Astrocyte (in vitro differentiated cells and primary cell): Measurements from ENCODE around the gene PTGS2. TPM values are rescaled to one million over a fixed set of nuclear protein-coding genes. Genes with fewer than 3 reads are reported as not detected.
A peak's percentile ranks its signal among the peaks of the same experiment; 100 is the strongest.

ENCODE experiments used
- DNase-seq: peaks from one replicate; pipeline ENCODE4 v3.0.0-alpha.2; 2010; ENCODE audit warnings: low read depth
- FAIRE-seq: peaks from 2 replicates; lab custom pipeline; 2011; peaks lifted over from hg19 to GRCh38; lab: Jason Lieb, UNC
- H2AFZ ChIP-seq: 2 replicates; pipeline ENCODE4 v1.6.0; 2012; ENCODE audit warnings: low read depth, low read length, inconsistent platforms
- H3K27ac ChIP-seq: 2 replicates; pipeline ENCODE4 v1.5.1; 2011; ENCODE audit warnings: low read depth, low read length, inconsistent platforms
- H3K27me3 ChIP-seq: 2 replicates; pipeline ENCODE4 v1.6.0; 2011; ENCODE audit warnings: low read length, inconsistent platforms; ENCODE audit not compliant: insufficient read depth
- H3K36me3 ChIP-seq: 2 replicates; pipeline ENCODE4 v1.5.1; 2011; ENCODE audit warnings: low read length, inconsistent platforms; ENCODE audit not compliant: insufficient read depth
- H3K4me1 ChIP-seq: 2 replicates; pipeline ENCODE4 v1.5.1; 2011; ENCODE audit warnings: low read length, inconsistent platforms; ENCODE audit not compliant: insufficient read depth
- H3K4me2 ChIP-seq: 2 replicates; pipeline ENCODE4 v1.6.0; 2012; ENCODE audit warnings: low read length, inconsistent platforms
- H3K4me3 ChIP-seq: 2 replicates; pipeline ENCODE4 v1.5.1; 2011; ENCODE audit warnings: low read depth, mild to moderate bottlenecking, low read length, inconsistent platforms; ENCODE audit not compliant: insufficient read depth
- H3K79me2 ChIP-seq: 2 replicates; pipeline ENCODE4 v1.6.0; 2012; ENCODE audit warnings: mild to moderate bottlenecking, low read length, inconsistent platforms; ENCODE audit not compliant: insufficient read depth
- H3K9ac ChIP-seq: 2 replicates; pipeline ENCODE4 v1.6.0; 2012; ENCODE audit warnings: mild to moderate bottlenecking, low read length, inconsistent platforms
- H3K9me3 ChIP-seq: 2 replicates; pipeline ENCODE4 v1.5.1; 2012; ENCODE audit warnings: low read depth, mild to moderate bottlenecking, low read length, inconsistent platforms; ENCODE audit not compliant: insufficient read depth
- H4K20me1 ChIP-seq: 2 replicates; pipeline ENCODE4 v1.6.0; 2012; ENCODE audit warnings: low read length, inconsistent platforms; ENCODE audit not compliant: insufficient read depth
- H3K27ac Mint-ChIP-seq: one replicate; pipeline ENCODE4 v1.8.0; 2021; ENCODE audit warnings: mild to moderate bottlenecking, mixed read lengths; ENCODE audit not compliant: unreplicated experiment
- H3K27me3 Mint-ChIP-seq: one replicate; pipeline ENCODE4 v1.8.0; 2021; ENCODE audit warnings: low read depth, mixed read lengths; ENCODE audit not compliant: unreplicated experiment
- H3K36me3 Mint-ChIP-seq: one replicate; pipeline ENCODE4 v1.8.0; 2021; ENCODE audit warnings: low read depth, mixed read lengths; ENCODE audit not compliant: unreplicated experiment
- H3K4me1 Mint-ChIP-seq: one replicate; pipeline ENCODE4 v1.8.0; 2021; ENCODE audit warnings: low read depth, mixed read lengths; ENCODE audit not compliant: unreplicated experiment
- H3K4me3 Mint-ChIP-seq: one replicate; pipeline ENCODE4 v1.8.0; 2021; ENCODE audit warnings: mild to moderate bottlenecking, moderate library complexity, mixed read lengths; ENCODE audit not compliant: unreplicated experiment
- H3K9me3 Mint-ChIP-seq: one replicate; pipeline ENCODE4 v1.8.0; 2021; ENCODE audit warnings: mild to moderate bottlenecking, mixed read lengths; ENCODE audit not compliant: unreplicated experiment
- EZH2 ChIP-seq: IDR thresholded peaks from 2 replicates; pipeline ENCODE4 v1.6.1; 2012; ENCODE audit warnings: mild to moderate bottlenecking, low read length, inconsistent platforms; ENCODE audit not compliant: insufficient read depth
- total RNA-seq: library from RNA; stranded (reverse); gene quantifications from 2 replicates; pipeline ENCODE4 v1.2.1, GENCODE V29; 2021
- TF ChIP-seq, protein P1 (sequence below): IDR thresholded peaks from 2 replicates; pipeline ENCODE4 v1.5.1; 2011; ENCODE audit warnings: low read depth, mild to moderate bottlenecking, inconsistent platforms, low read length, moderate library complexity; ENCODE audit not compliant: insufficient read depth

Gene PTGS2
- total RNA-seq, 1 donor from 2014 or later = 4.7 TPM

DNA sequence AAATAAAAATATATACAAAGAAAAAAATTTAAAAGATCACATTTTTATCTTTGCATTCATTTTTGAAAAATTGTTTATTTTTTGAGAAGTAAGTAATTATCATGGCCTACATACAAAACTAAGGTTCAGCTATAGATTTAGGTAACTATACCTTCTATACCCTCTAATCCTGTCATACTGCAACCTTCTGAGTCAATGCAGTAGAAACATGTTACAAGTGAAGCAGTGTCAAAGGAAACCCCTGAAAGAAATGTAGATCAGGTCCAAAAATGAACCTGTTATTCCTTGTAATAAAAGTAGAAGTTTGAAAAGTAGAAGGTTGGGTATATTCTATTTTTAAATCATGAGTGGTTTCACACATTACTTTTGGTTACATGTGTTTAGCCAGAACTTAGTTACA lies 51.3 kb downstream of the PTGS2 start:
- Mint-ChIP-seq H3K27me3 (no peaks in the 10 kb centered on the region), H3K9me3 (no peaks in the 10 kb centered on the region), H3K4me1 (no peaks in the 10 kb centered on the region), H3K27ac (no peak overlapping the region), H3K36me3 (no peaks in the 10 kb centered on the region), H3K4me3 (no peak overlapping the region)
- Histone ChIP-seq H3K4me1 (no peaks in the 10 kb centered on the region), H3K9me3 (no peaks in the 10 kb centered on the region), H2AFZ (no peak overlapping the region), H3K9ac (no peak overlapping the region), H3K27ac (no peak overlapping the region), H3K27me3 (no peaks in the 10 kb centered on the region), H3K36me3 (no peaks in the 10 kb centered on the region), H3K79me2 (no peaks in the 10 kb centered on the region), H3K4me2 (no peak overlapping the region), H4K20me1 (no peaks in the 10 kb centered on the region), H3K4me3 (no peak overlapping the region)
- FAIRE-seq = no peak
- no peak for DNase-seq
- TF ChIP-seq, protein P1, sequence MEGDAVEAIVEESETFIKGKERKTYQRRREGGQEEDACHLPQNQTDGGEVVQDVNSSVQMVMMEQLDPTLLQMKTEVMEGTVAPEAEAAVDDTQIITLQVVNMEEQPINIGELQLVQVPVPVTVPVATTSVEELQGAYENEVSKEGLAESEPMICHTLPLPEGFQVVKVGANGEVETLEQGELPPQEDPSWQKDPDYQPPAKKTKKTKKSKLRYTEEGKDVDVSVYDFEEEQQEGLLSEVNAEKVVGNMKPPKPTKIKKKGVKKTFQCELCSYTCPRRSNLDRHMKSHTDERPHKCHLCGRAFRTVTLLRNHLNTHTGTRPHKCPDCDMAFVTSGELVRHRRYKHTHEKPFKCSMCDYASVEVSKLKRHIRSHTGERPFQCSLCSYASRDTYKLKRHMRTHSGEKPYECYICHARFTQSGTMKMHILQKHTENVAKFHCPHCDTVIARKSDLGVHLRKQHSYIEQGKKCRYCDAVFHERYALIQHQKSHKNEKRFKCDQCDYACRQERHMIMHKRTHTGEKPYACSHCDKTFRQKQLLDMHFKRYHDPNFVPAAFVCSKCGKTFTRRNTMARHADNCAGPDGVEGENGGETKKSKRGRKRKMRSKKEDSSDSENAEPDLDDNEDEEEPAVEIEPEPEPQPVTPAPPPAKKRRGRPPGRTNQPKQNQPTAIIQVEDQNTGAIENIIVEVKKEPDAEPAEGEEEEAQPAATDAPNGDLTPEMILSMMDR = no peak
- TF ChIP-seq EZH2 = no peak

DNA sequence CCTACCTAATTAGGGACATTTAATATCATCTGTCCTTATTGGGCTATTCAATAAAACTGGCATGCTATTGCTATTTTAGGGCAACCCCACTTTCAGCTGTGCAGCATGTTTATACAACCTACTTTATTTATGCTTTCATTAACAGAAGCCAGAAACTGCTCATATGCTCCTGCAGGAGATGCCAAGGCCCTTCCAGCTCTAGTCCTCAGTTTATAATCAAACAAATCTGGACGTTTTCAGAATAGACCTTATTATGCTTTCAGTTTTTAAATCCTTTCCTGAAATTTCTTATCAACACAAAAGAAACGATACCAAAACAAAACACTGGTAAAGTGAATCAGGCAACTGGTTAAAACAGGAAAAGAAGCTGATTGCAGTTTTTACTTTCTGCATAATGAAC lies 53.2 kb downstream of the PTGS2 start:
- no peaks in the 10 kb centered on the region for H3K4me1 ChIP-seq
- H2AFZ ChIP-seq = no peak overlapping the region
- H3K4me2 ChIP-seq = peak overlapping the region; percentile 17
- H3K27me3 ChIP-seq = no peaks in the 10 kb centered on the region
- DNase-seq (no peak), FAIRE-seq (no peak)
- Mint-ChIP-seq H3K4me1 (no peaks in the 10 kb centered on the region), H3K27me3 (no peaks in the 10 kb centered on the region), H3K36me3 (no peaks in the 10 kb centered on the region), H3K4me3 (no peak overlapping the region), H3K9me3 (peaks cover 1% of the 10 kb centered on the region), H3K27ac (no peak overlapping the region)
- H3K9ac ChIP-seq = no peak overlapping the region
- H3K4me3 ChIP-seq = no peak overlapping the region
- TF ChIP-seq, protein P1 = no peak
- no peak for TF ChIP-seq EZH2
- no peaks in the 10 kb centered on the region for H3K9me3 ChIP-seq
- H3K27ac ChIP-seq = no peak overlapping the region
- H3K36me3 ChIP-seq = no peaks in the 10 kb centered on the region
- no peaks in the 10 kb centered on the region for H3K79me2 ChIP-seq
- no peaks in the 10 kb centered on the region for H4K20me1 ChIP-seq

DNA sequence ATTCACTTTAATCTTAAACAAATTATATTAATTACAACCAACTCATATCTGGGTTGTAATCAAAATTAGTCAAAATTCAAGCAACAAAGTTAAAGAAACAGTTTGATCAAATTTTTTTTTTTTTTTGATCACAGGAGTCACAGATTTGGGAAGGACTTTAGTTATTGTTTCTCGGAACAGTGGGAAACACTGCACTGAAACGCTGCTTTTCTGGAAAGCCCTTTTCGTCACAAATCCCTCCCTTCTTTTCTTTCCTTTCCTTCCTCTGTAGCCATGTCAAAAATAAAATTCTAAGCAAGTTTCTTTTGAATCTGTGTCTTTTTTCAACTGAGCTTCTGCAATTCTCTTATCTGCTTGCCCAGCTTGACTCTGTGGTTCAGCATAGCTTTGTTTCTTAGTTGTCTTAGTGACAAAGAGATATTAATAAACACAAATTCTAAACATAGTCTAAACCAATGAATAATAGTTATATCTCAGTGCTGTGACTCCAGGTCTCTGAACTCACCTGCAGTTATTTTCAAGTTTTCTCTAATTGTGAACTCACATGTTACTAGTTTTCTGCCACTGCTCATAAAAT lies 53.8 kb downstream of the PTGS2 start:
- no peak overlapping the region for H3K4me2 ChIP-seq
- H3K9ac ChIP-seq = no peak overlapping the region
- peaks cover 1% of the 10 kb centered on the region for H3K9me3 Mint-ChIP-seq
- no peak overlapping the region for H2AFZ ChIP-seq
- no peaks in the 10 kb centered on the region for H4K20me1 ChIP-seq
- H3K36me3 ChIP-seq = no peaks in the 10 kb centered on the region
- FAIRE-seq (no peak), DNase-seq (no peak)
- H3K27ac ChIP-seq = no peak overlapping the region
- H3K4me1 Mint-ChIP-seq = peaks cover under 1% of the 10 kb centered on the region
- H3K4me1 ChIP-seq = no peaks in the 10 kb centered on the region
- no peak overlapping the region for H3K4me3 ChIP-seq
- no peaks in the 10 kb centered on the region for H3K79me2 ChIP-seq
- H3K36me3 Mint-ChIP-seq = no peaks in the 10 kb centered on the region
- H3K27ac Mint-ChIP-seq = no peak overlapping the region
- no peaks in the 10 kb centered on the region for H3K9me3 ChIP-seq
- TF ChIP-seq, protein P1 = no peak
- no peak for TF ChIP-seq EZH2
- H3K27me3 ChIP-seq = no peaks in the 10 kb centered on the region
- no peak overlapping the region for H3K4me3 Mint-ChIP-seq
- no peaks in the 10 kb centered on the region for H3K27me3 Mint-ChIP-seq
